Activated CD4-positive, CD25-positive, alpha-beta regulatory T cell (primary cell): ENCODE data around the gene ZNF586.
"Not testable (repeated sequence)": the region's sequence is repeated elsewhere in the genome, so short reads cannot be mapped to it uniquely, and the experiment has no call there.

ENCODE experiments used
- DNase-seq, 4 experiments: peaks; one replicate each; lab custom pipeline; 2025; lab: John Stamatoyannopoulos, UW

The ZNF586 gene

GRCh38 chr19:57769345-57770131 lies at the start of gene ZNF586:
Gene ZNF586 (plus strand): TSS chr19:57769676. CDS start chr19:57769843, 167 bp downstream.
- peak; percentile 68 to 77 (median 70) for DNase-seq

GRCh38 chr19:57719901-57720519 lies 49.5 kb upstream of the ZNF586 start:
- DNase-seq, result no peak

GRCh38 chr19:57720878-57721277 lies 48.6 kb upstream of the ZNF586 start:
- no peak for DNase-seq

GRCh38 chr19:57738320-57738719 lies 31.2 kb upstream of the ZNF586 start:
- peak in 1 of 4 experiments; percentile 2 for DNase-seq

GRCh38 chr19:57738770-57739169 lies 30.7 kb upstream of the ZNF586 start:
- not testable (repeated sequence) for DNase-seq

GRCh38 chr19:57746580-57747471 lies 22.6 kb upstream of the ZNF586 start, which contains the start of gene ZNF776:
Gene ZNF776 (plus strand): TSS chr19:57746815. CDS start chr19:57747059, 244 bp downstream.
- DNase-seq, result peak; percentile 47 to 66 (median 61)

- no peak for DNase-seq
These were observed 22.0 kb upstream of the ZNF586 start for GRCh38 chr19:57747472-57747807.

- DNase-seq, result no peak
These were observed 21.4 kb upstream of the ZNF586 start for GRCh38 chr19:57748029-57748428.

- no peak for DNase-seq
These were observed 15.3 kb upstream of the ZNF586 start for GRCh38 chr19:57754091-57754673.

GRCh38 chr19:57755031-57755430 lies 14.4 kb upstream of the ZNF586 start:
- DNase-seq, result no peak

GRCh38 chr19:57757941-57758340 lies 11.5 kb upstream of the ZNF586 start:
- DNase-seq, result no peak

GRCh38 chr19:57759096-57759495 lies 10.4 kb upstream of the ZNF586 start:
- DNase-seq, result no peak

GRCh38 chr19:57771417-57771816 lies 1.9 kb downstream of the ZNF586 start:
- no peak for DNase-seq

- DNase-seq, result no peak
These were observed 4.0 kb downstream of the ZNF586 start for GRCh38 chr19:57773488-57773887.

GRCh38 chr19:57776764-57777296 lies 7.4 kb downstream of the ZNF586 start:
- DNase-seq, result no peak

- DNase-seq, result no peak
These were observed 8.9 kb downstream of the ZNF586 start for GRCh38 chr19:57778336-57778735.

- no peak for DNase-seq
These were observed 9.9 kb downstream of the ZNF586 start for GRCh38 chr19:57779220-57779845.

- no peak for DNase-seq
These were observed 16.8 kb downstream of the ZNF586 start for GRCh38 chr19:57786286-57786685.

- no peak for DNase-seq
These were observed 17.4 kb downstream of the ZNF586 start for GRCh38 chr19:57786906-57787305.

GRCh38 chr19:57788114-57788692 lies 18.7 kb downstream of the ZNF586 start:
- no peak for DNase-seq

GRCh38 chr19:57789288-57789687 lies 19.8 kb downstream of the ZNF586 start:
- no peak for DNase-seq
